HL-60 (cell line): ENCODE results near the gene SYNGR3.
"Not testable (repeated sequence)": the region's sequence is repeated elsewhere in the genome, so short reads cannot be mapped to it uniquely, and the experiment has no call there.

Experiments
- DNase-seq, 2 experiments: peaks; one replicate each; pipeline ENCODE4 v3.0.0-alpha.2; 2010 to 2020; ENCODE audit warnings: low read depth in 1 of 2, low spot score in 1 of 2
- H3K27ac ChIP-seq: fragments of 250-450 bp; sonication (Bioruptor Pico); replicated peaks from 2 replicates; pipeline ENCODE4 v1.5.1; 2020; ENCODE audit warnings: mild to moderate bottlenecking, moderate library complexity
- H3K27me3 ChIP-seq: fragments of 250-450 bp; sonication (Bioruptor Pico); 2 replicates; pipeline ENCODE4 v1.5.1; 2021; ENCODE audit warnings: mild to moderate bottlenecking, moderate library complexity; ENCODE audit not compliant: insufficient read depth, poor library complexity, severe bottlenecking
- H3K4me3 ChIP-seq: replicated peaks from 2 replicates; pipeline ENCODE4 v1.5.1; 2011; ENCODE audit warnings: mild to moderate bottlenecking, control low read depth, low read length; ENCODE audit not compliant: insufficient read depth
- CTCF ChIP-seq: IDR thresholded peaks from one replicate; pipeline ENCODE4 v1.5.1; 2011; ENCODE audit warnings: low read length, control low read depth, inconsistent platforms; ENCODE audit not compliant: insufficient read depth
- GABPA ChIP-seq: IDR thresholded peaks from 2 replicates; pipeline ENCODE4 v1.6.1; 2012; ENCODE audit warnings: low read depth
- POLR2AphosphoS5 ChIP-seq: IDR thresholded peaks from 2 replicates; pipeline ENCODE4 v1.6.1; 2012; ENCODE audit warnings: low read depth
- REST ChIP-seq: IDR thresholded peaks from 2 replicates; pipeline ENCODE4 v1.6.1; 2012; ENCODE audit warnings: low read depth; ENCODE audit not compliant: insufficient replicate concordance
- SPI1 ChIP-seq: IDR thresholded peaks from 2 replicates; pipeline ENCODE4 v1.6.1; 2012; ENCODE audit warnings: low read depth, mild to moderate bottlenecking, borderline replicate concordance

Gene SYNGR3

GRCh38 chr16:1949507-1949906 lies 40.3 kb upstream of the SYNGR3 start:
- no peak for TF ChIP-seq SPI1
- no peak for TF ChIP-seq GABPA
- no peak for TF ChIP-seq REST
- no peak for TF ChIP-seq CTCF
- no peak for TF ChIP-seq POLR2AphosphoS5
- no peak for DNase-seq

GRCh38 chr16:1950047-1950446 lies 39.7 kb upstream of the SYNGR3 start:
- H3K4me3 ChIP-seq = no peak overlapping the region
- TF ChIP-seq GABPA = no peak
- TF ChIP-seq SPI1 = no peak
- H3K27me3 ChIP-seq = no peaks in the 10 kb centered on the region
- DNase-seq = no peak
- no peak overlapping the region for H3K27ac ChIP-seq

More at GRCh38 chr16:1949507-1949906, 40.3 kb upstream of the SYNGR3 start:
- Histone ChIP-seq H3K27me3 (no peaks in the 10 kb centered on the region), H3K4me3 (no peak overlapping the region), H3K27ac (no peak overlapping the region)

- no peak for TF ChIP-seq SPI1
- TF ChIP-seq POLR2AphosphoS5 = no peak
- TF ChIP-seq REST = no peak
- no peak for TF ChIP-seq CTCF
- no peak for TF ChIP-seq GABPA
- Histone ChIP-seq H3K27me3 (no peaks in the 10 kb centered on the region), H3K27ac (no peak overlapping the region), H3K4me3 (no peak overlapping the region)
- DNase-seq = no peak
Measured at GRCh38 chr16:1950559-1950958, 39.2 kb upstream of the SYNGR3 start.

- H3K27ac ChIP-seq = no peak overlapping the region
- TF ChIP-seq POLR2AphosphoS5 (no peak), CTCF (no peak), REST (no peak), GABPA (no peak), SPI1 (no peak)
- no peak for DNase-seq
- no peak overlapping the region for H3K4me3 ChIP-seq
- H3K27me3 ChIP-seq = no peaks in the 10 kb centered on the region
Measured at GRCh38 chr16:1953734-1954133, 36.0 kb upstream of the SYNGR3 start.

GRCh38 chr16:1957434-1958142 lies 32.2 kb upstream of the SYNGR3 start:
- H3K4me3 ChIP-seq, H3K27ac ChIP-seq, H3K27me3 ChIP-seq, DNase-seq: not testable (repeated sequence)

GRCh38 chr16:1958143-1958491 lies 31.7 kb upstream of the SYNGR3 start:
- not testable (repeated sequence) for DNase-seq, H3K4me3 ChIP-seq, H3K27ac ChIP-seq, H3K27me3 ChIP-seq
